D721Med (cell line): ENCODE measurements around the gene ABCA12.
"Not testable (repeated sequence)": the region's sequence is repeated elsewhere in the genome, so short reads cannot be mapped to it uniquely, and the experiment has no call there.

Experiments
- DNase-seq: peaks from one replicate; pipeline ENCODE4 v3.0.0; 2011; ENCODE audit warnings: low spot score; ENCODE audit not compliant: insufficient read length
- FAIRE-seq: peaks from 2 replicates; lab custom pipeline; 2011; peaks lifted over from hg19 to GRCh38; lab: Jason Lieb, UNC
- TF ChIP-seq, protein P1 (sequence below): IDR thresholded peaks from 2 replicates; pipeline ENCODE4 v1.5.1; 2012; ENCODE audit warnings: mild to moderate bottlenecking, control low read depth; ENCODE audit not compliant: insufficient read depth; ENCODE audit errors: missing control alignments

The ABCA12 gene, protein sequence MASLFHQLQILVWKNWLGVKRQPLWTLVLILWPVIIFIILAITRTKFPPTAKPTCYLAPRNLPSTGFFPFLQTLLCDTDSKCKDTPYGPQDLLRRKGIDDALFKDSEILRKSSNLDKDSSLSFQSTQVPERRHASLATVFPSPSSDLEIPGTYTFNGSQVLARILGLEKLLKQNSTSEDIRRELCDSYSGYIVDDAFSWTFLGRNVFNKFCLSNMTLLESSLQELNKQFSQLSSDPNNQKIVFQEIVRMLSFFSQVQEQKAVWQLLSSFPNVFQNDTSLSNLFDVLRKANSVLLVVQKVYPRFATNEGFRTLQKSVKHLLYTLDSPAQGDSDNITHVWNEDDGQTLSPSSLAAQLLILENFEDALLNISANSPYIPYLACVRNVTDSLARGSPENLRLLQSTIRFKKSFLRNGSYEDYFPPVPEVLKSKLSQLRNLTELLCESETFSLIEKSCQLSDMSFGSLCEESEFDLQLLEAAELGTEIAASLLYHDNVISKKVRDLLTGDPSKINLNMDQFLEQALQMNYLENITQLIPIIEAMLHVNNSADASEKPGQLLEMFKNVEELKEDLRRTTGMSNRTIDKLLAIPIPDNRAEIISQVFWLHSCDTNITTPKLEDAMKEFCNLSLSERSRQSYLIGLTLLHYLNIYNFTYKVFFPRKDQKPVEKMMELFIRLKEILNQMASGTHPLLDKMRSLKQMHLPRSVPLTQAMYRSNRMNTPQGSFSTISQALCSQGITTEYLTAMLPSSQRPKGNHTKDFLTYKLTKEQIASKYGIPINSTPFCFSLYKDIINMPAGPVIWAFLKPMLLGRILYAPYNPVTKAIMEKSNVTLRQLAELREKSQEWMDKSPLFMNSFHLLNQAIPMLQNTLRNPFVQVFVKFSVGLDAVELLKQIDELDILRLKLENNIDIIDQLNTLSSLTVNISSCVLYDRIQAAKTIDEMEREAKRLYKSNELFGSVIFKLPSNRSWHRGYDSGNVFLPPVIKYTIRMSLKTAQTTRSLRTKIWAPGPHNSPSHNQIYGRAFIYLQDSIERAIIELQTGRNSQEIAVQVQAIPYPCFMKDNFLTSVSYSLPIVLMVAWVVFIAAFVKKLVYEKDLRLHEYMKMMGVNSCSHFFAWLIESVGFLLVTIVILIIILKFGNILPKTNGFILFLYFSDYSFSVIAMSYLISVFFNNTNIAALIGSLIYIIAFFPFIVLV (N-terminal part only)

GRCh38 chr2:215138479-215138878, at the start of gene ABCA12:
ABCA12 (minus strand) TSS chr2:215138626; CDS start chr2:215138208, 418 bp downstream.
- no peak for FAIRE-seq
- DNase-seq = no peak
- TF ChIP-seq, protein P1, sequence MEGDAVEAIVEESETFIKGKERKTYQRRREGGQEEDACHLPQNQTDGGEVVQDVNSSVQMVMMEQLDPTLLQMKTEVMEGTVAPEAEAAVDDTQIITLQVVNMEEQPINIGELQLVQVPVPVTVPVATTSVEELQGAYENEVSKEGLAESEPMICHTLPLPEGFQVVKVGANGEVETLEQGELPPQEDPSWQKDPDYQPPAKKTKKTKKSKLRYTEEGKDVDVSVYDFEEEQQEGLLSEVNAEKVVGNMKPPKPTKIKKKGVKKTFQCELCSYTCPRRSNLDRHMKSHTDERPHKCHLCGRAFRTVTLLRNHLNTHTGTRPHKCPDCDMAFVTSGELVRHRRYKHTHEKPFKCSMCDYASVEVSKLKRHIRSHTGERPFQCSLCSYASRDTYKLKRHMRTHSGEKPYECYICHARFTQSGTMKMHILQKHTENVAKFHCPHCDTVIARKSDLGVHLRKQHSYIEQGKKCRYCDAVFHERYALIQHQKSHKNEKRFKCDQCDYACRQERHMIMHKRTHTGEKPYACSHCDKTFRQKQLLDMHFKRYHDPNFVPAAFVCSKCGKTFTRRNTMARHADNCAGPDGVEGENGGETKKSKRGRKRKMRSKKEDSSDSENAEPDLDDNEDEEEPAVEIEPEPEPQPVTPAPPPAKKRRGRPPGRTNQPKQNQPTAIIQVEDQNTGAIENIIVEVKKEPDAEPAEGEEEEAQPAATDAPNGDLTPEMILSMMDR = no peak

- FAIRE-seq (no peak), DNase-seq (no peak)
- TF ChIP-seq, protein P1 = no peak
These were observed 49.7 kb upstream of the ABCA12 start for GRCh38 chr2:215188078-215188477.

DNA sequence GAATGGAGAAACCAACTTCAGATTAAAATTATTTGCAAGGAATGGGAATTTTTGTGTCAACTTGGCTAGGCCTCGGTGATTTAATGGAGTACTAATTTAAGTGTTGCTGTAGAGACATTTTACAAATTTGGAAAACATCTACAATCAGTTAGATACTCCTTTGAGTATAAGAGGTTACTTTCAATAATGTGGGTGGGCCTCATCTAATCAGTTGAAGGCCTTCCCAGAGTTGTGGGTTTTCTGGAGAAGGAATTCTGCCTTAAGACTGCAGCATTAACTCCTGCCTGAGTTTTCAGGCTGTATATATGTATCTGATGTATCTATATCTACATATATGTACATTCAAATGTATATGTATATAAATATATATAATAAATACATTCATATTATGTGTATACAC, 47.6 kb upstream of the ABCA12 start:
- TF ChIP-seq, protein P1 = no peak
- FAIRE-seq (no peak), DNase-seq (no peak)

DNA sequence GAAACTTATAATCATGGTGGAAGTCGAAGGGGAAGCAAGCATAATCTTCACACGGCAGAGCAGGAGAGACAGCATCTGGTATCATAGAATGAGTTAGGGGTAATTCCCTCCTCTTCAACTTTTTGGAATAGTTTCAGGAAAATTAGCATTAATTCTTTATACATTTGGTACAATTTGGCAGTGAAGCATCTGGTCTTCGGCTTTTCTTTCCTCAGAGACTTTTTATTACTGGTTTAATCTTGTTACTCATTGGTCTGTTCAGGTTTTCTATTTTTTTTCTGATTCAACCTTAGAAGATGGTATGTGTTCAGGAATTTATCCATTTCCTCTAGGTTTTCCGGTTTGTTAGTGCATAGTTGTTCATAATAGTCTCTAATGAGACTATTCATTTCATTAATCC, 39.7 kb upstream of the ABCA12 start:
- DNase-seq = no peak
- no peak for FAIRE-seq
- TF ChIP-seq, protein P1 = no peak

GRCh38 chr2:215171796-215172195, 33.4 kb upstream of the ABCA12 start:
- TF ChIP-seq, protein P1 = no peak
- FAIRE-seq (no peak), DNase-seq (no peak)

GRCh38 chr2:215171151-215171550, 32.7 kb upstream of the ABCA12 start:
- TF ChIP-seq, protein P1 = no peak
- DNase-seq (no peak), FAIRE-seq (no peak)

- DNase-seq, FAIRE-seq: not testable (repeated sequence)
These were observed 28.1 kb upstream of the ABCA12 start for GRCh38 chr2:215166505-215166904.

DNA sequence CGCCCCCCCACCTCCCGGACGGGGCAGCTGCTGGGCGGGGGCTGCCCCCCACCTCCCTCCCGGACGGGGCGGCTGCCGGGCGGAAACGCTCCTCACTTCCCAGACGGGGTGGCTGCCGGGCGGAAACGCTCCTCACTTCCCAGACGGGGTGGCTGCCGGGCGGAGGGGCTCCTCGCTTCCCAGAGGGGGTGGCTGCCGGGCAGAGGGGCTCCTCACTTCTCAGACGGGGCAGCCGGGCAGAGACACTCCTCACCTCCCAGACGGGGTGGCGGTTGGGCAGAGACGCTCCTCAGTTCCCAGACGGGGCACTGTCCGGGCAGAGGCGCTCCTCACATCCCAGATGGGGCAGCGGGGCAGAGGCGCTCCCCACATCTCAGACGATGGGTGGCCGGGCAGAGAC, 24.9 kb upstream of the ABCA12 start:
- FAIRE-seq = not testable (repeated sequence)

More for the DNA sequence above, 24.9 kb upstream of the ABCA12 start:
- not testable (repeated sequence) for DNase-seq
